Thoracic aorta (tissue), 2 donors: ENCODE results near the gene CCNB1. TPM values are rescaled to one million over a fixed set of nuclear protein-coding genes. Genes with fewer than 3 reads are reported as not detected.

Experiments used
- ATAC-seq: fragments of 150-250 bp; one replicate; pipeline ENCODE4 v1.8.0; 2017; ENCODE audit warnings: low read depth; ENCODE audit not compliant: insufficient number of reproducible peaks, low FRiP score
- DNase-seq: peaks from one replicate; pipeline ENCODE4 v3.0.0-alpha.2; 2020; ENCODE audit warnings: low spot score
- H3K27ac ChIP-seq, 2 donors: fragments of 200-600 bp; sonication (generic); 1 replicate in 1 of 2; 2 replicates in 1 of 2; pipeline ENCODE4 v1.5.1; 2016; ENCODE audit warnings: mild to moderate bottlenecking in 2 of 2, moderate library complexity in 2 of 2
- H3K27me3 ChIP-seq: fragments of 200-600 bp; sonication (generic); replicated peaks from 2 replicates; pipeline ENCODE4 v1.6.0; 2016; ENCODE audit warnings: mild to moderate bottlenecking; ENCODE audit not compliant: insufficient read depth
- H3K36me3 ChIP-seq: fragments of 200-600 bp; sonication (generic); one replicate; pipeline ENCODE4 v1.5.1; 2016
- H3K4me1 ChIP-seq, 2 donors: fragments of 200-600 bp; sonication (generic); 1 replicate in 1 of 2; 2 replicates in 1 of 2; pipeline versions ENCODE4 v1.5.1 to v1.6.0; 2016; ENCODE audit warnings: low read depth in 2 of 2, mild to moderate bottlenecking in 1 of 2; ENCODE audit not compliant: control insufficient read depth in 1 of 2
- H3K4me3 ChIP-seq: fragments of 200-600 bp; sonication (generic); 2 replicates; pipeline ENCODE4 v1.5.1; 2016; ENCODE audit warnings: mild to moderate bottlenecking
- H3K9me3 ChIP-seq: fragments of 200-600 bp; sonication (generic); 2 replicates; pipeline ENCODE4 v1.5.1; 2016
- total RNA-seq, 2 donors: library from RNA; depleted of rRNA; stranded (reverse); fragments of >200 nt; gene quantifications; one replicate each; pipeline versions ENCODE4 v1.1.0 to v1.2.3, GENCODE V29; 2016
- TF ChIP-seq, protein P1 (sequence below): fragments of 200-600 bp; sonication (generic); IDR thresholded peaks from one replicate; pipeline ENCODE4 v1.5.1; 2019; ENCODE audit warnings: antibody characterized with exemption

The CCNB1 gene
- total RNA-seq, 2 donors from 2014 or later, result 9.4 TPM; not detected in 1

GRCh38 chr5:69184621-69185020, 17.7 kb downstream of the CCNB1 start:
- no peaks in the 10 kb centered on the region for H3K9me3 ChIP-seq
- no peak overlapping the region for H3K4me3 ChIP-seq
- TF ChIP-seq, protein P1, sequence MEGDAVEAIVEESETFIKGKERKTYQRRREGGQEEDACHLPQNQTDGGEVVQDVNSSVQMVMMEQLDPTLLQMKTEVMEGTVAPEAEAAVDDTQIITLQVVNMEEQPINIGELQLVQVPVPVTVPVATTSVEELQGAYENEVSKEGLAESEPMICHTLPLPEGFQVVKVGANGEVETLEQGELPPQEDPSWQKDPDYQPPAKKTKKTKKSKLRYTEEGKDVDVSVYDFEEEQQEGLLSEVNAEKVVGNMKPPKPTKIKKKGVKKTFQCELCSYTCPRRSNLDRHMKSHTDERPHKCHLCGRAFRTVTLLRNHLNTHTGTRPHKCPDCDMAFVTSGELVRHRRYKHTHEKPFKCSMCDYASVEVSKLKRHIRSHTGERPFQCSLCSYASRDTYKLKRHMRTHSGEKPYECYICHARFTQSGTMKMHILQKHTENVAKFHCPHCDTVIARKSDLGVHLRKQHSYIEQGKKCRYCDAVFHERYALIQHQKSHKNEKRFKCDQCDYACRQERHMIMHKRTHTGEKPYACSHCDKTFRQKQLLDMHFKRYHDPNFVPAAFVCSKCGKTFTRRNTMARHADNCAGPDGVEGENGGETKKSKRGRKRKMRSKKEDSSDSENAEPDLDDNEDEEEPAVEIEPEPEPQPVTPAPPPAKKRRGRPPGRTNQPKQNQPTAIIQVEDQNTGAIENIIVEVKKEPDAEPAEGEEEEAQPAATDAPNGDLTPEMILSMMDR, result no peak
- H3K27ac ChIP-seq, result no peak overlapping the region
- no peak for ATAC-seq
- H3K36me3 ChIP-seq, result no peaks in the 10 kb centered on the region
- peaks cover 0 to 8% of the 10 kb centered on the region in 2 donors for H3K4me1 ChIP-seq
- DNase-seq, result no peak
- no peaks in the 10 kb centered on the region for H3K27me3 ChIP-seq

GRCh38 chr5:69187342-69187741, 20.4 kb downstream of the CCNB1 start:
- Histone ChIP-seq H3K27me3 (no peaks in the 10 kb centered on the region), H3K4me3 (no peak overlapping the region), H3K36me3 (no peaks in the 10 kb centered on the region), H3K27ac (no peak overlapping the region), H3K4me1 (peaks cover 7 to 14% of the 10 kb centered on the region in 2 donors), H3K9me3 (no peaks in the 10 kb centered on the region)
- TF ChIP-seq, protein P1, result no peak
- ATAC-seq, result no peak
- DNase-seq, result no peak

DNA sequence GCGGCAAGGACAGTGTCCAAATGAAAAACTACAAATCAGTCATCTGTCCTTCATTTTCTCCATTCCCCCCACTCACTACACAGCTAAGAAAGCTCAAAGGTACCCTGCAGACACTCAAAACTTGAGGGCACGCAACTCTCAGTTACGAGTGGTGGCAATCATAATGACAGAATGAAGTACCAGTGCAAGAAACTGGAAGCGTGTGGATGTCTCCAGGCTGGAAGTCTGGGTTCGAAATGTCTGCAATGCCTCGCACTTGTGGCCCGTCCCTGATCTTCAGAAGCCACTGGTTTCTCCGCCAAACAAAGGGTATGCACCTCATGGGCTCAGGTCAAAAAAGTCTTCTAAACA, 21.8 kb downstream of the CCNB1 start:
- TF ChIP-seq, protein P1, result no peak
- no peaks in the 10 kb centered on the region for H3K36me3 ChIP-seq
- ATAC-seq (no peak), DNase-seq (no peak)
- no peaks in the 10 kb centered on the region for H3K9me3 ChIP-seq
- H3K27ac ChIP-seq, result peak overlapping the region; percentile 64 to 66
- peaks cover 7 to 14% of the 10 kb centered on the region in 2 donors for H3K4me1 ChIP-seq
- H3K27me3 ChIP-seq, result no peaks in the 10 kb centered on the region
- H3K4me3 ChIP-seq, result peak overlapping the region; percentile 81

DNA sequence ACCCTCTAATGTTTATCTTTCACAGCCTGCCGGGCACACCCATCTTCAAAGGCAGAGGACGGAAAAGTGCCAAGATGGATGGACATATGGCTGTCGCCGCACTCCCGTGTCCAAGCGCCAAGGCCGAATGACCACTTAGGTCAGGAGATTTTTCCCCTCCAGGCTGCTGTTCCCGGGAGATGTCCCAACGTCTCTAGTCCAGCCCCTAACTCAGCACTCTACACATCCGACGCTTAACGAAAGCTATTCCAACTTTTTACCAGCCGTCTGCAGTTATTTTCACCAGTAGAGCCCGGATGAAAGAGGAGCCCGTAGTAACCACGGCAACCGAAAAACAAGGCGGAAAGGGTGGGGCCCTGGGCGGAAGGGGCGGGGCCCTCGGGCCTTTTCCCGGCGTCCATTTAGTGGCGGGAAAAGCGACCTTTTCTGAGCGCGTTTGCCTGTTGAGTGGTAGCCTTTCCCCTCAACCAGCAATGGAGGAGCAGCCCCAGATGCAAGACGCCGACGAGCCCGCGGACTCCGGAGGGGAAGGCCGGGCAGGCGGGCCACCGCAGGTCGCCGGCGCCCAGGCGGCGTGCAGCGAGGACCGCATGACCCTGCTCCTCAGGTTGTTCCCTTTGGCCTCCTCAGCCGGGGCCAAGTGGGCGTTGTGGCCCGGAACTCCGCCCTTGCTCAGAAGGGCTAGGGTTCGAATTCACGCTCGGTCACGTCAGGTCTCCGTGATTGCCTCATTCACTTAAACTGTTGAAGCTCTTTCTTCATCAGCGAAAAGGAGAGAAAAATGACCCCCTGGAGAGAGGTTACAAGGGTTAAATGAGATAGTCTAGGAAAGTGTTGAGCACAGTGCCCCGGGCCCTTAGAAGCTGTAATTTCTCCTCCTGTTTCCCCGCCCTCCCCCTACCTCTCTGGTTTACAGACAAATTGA, 22.5 kb downstream of the CCNB1 start, which contains the start of gene CENPH:
Gene CENPH (plus strand): TSS at position 422 of the 925 bp plus-strand sequence. CDS start 52 bp downstream, at position 474.
- Histone ChIP-seq H3K4me1 (peaks cover 7 to 14% of the 10 kb centered on the region in 2 donors), H3K27ac (peak within 1 kb of the TSS; percentile 64 to 66), H3K4me3 (peak within 1 kb of the TSS; percentile 81), H3K27me3 (no peaks in the 10 kb centered on the region), H3K36me3 (no peaks in the 10 kb centered on the region), H3K9me3 (no peaks in the 10 kb centered on the region)
- DNase-seq (peak; percentile 68), ATAC-seq (peak; percentile 95)
- TF ChIP-seq, protein P1, result no peak

DNA sequence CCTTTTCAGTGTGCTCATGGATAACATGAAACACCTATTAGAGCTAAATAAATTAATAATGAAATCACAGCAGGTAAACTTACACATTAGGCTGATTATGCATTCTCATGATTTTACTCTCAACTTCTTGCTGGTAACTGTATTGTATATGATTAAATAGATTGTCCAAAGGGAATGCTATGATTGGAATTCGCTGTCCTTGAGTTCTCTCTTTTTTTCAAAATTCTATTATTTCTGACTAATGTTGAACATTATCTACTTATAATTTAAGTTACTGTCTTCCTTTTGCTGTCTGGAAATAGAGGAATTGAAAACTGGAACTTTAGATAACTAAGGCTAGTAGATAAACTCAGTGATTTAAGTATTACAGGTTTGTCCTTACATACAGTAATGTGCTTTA, 35.5 kb downstream of the CCNB1 start:
- Histone ChIP-seq H3K4me1 (no peaks in the 10 kb centered on the region), H3K9me3 (no peaks in the 10 kb centered on the region), H3K4me3 (no peak overlapping the region), H3K27ac (no peak overlapping the region), H3K27me3 (no peaks in the 10 kb centered on the region), H3K36me3 (no peaks in the 10 kb centered on the region)
- TF ChIP-seq, protein P1, result no peak
- ATAC-seq, result no peak
- no peak for DNase-seq
